ENCODE results near the gene HTR6. TPM values are rescaled to one million over a fixed set of nuclear protein-coding genes. Genes with fewer than 3 reads are reported as not detected.

HTR6 gene
- total RNA-seq, 1 experiment from 2014 or later: not detected

DNA sequence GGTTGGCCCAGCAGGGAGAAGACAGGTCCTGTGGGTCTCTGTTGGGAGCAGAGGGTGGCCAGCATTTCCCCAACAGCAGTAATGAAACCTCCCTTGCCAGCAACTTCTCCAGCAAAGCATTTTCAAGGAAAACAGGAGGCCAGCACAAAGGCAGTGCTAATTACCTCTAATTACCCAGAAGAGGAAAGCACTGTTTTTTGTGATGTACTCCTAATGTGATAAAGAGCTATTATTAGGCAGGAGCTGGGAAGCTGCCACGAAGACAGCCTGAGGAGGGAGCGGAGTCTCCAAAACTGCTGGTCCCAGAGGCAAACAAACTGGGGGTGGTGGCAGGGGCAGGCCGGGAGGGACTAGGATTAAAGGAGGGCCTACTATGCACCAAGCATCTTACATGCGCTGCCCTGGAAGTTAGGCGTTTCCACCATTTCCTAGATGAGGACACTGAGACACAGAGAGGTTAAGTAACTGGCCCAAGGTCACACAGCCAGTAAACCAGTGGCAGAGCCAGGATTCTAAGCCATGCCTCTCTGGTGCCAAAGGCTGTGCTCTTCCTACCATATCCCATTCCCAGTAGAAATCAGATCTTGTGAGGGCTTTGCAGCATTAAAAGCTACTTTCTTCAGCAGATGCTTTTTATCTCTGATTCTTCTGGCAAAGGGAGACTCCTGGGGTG, 24.5 kb downstream of the HTR6 start:
- no peaks in the 10 kb centered on the region for H3K27me3 Mint-ChIP-seq (ENCODE audit: unreplicated experiment)
- no peaks in the 10 kb centered on the region for H3K4me1 Mint-ChIP-seq (ENCODE audit: low read depth, unreplicated experiment)
- no peak overlapping the region for H3K4me3 Mint-ChIP-seq (ENCODE audit: low read depth, unreplicated experiment)
- no peak for TF ChIP-seq CTCF (IDR thresholded peaks at IDR 0.05; ENCODE audit: unreplicated experiment)
- H3K9me3 Mint-ChIP-seq (ENCODE audit: low read depth, unreplicated experiment): no peaks in the 10 kb centered on the region
- no TSS peak for BruUV-seq (replicated peaks)
- no peaks in the 10 kb centered on the region for H3K36me3 Mint-ChIP-seq (ENCODE audit: insufficient read depth, unreplicated experiment)
- intact Hi-C loops (cut with micrococcal nuclease; ENCODE audit: unreplicated experiment): no loop called here
- DNase-seq: no peak
- CTCF ChIA-PET: no interaction called here
- H3K27ac Mint-ChIP-seq (ENCODE audit: unreplicated experiment): no peak overlapping the region

GRCh38 chr1:19689856-19690255, 25.2 kb downstream of the HTR6 start:
- CTCF ChIA-PET: interaction anchor here (0.5 to 0.9 kb wide), 3 partner anchors 8 to 221 kb away, joined by 3 to 7 read pairs (median 3); no protein-coding TSS in a partner anchor
- intact Hi-C loops (cut with micrococcal nuclease; ENCODE audit: unreplicated experiment): no loop called here
- no peaks in the 10 kb centered on the region for H3K9me3 Mint-ChIP-seq (ENCODE audit: low read depth, unreplicated experiment)
- DNase-seq: no peak
- no peak overlapping the region for H3K27ac Mint-ChIP-seq (ENCODE audit: unreplicated experiment)
- H3K4me1 Mint-ChIP-seq (ENCODE audit: low read depth, unreplicated experiment): no peaks in the 10 kb centered on the region
- BruUV-seq (replicated peaks): no TSS peak
- no peaks in the 10 kb centered on the region for H3K27me3 Mint-ChIP-seq (ENCODE audit: unreplicated experiment)
- TF ChIP-seq CTCF (IDR thresholded peaks at IDR 0.05; ENCODE audit: unreplicated experiment): no peak
- no peak overlapping the region for H3K4me3 Mint-ChIP-seq (ENCODE audit: low read depth, unreplicated experiment)
- H3K36me3 Mint-ChIP-seq (ENCODE audit: insufficient read depth, unreplicated experiment): no peaks in the 10 kb centered on the region

DNA sequence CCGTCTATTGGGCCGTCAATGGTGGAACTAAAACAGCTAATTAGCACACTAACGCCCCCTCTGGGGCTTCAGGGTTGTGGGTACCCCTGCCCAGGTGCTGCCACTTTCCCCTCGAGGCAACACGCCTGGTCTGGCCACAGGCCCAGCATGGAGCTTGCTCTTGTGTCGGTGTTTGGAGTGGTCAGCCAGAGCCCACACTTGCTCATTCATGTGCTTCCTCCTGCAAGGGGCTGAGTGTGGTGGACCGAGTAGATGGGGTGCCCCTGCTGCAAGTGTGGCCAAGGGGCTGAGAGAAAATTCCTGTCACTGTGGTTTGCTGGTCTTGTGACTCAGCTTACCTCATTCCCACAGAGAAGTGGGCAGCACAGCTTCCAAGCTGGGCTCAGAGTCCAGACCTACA, 25.7 kb downstream of the HTR6 start:
- CTCF ChIA-PET: interaction anchor here (0.5 to 0.9 kb wide), 3 partner anchors 8 to 221 kb away, joined by 3 to 7 read pairs (median 3); no protein-coding TSS in a partner anchor
- Mint-ChIP-seq H3K27me3 (ENCODE audit: unreplicated experiment) (no peaks in the 10 kb centered on the region), H3K36me3 (ENCODE audit: insufficient read depth, unreplicated experiment) (no peaks in the 10 kb centered on the region), H3K9me3 (ENCODE audit: low read depth, unreplicated experiment) (no peaks in the 10 kb centered on the region), H3K4me3 (ENCODE audit: low read depth, unreplicated experiment) (no peak overlapping the region), H3K4me1 (ENCODE audit: low read depth, unreplicated experiment) (no peaks in the 10 kb centered on the region), H3K27ac (ENCODE audit: unreplicated experiment) (no peak overlapping the region)
- intact Hi-C loops (cut with micrococcal nuclease; ENCODE audit: unreplicated experiment): no loop called here
- DNase-seq: no peak
- no TSS peak for BruUV-seq (replicated peaks)
- TF ChIP-seq CTCF (IDR thresholded peaks at IDR 0.05; ENCODE audit: unreplicated experiment): no peak

DNA sequence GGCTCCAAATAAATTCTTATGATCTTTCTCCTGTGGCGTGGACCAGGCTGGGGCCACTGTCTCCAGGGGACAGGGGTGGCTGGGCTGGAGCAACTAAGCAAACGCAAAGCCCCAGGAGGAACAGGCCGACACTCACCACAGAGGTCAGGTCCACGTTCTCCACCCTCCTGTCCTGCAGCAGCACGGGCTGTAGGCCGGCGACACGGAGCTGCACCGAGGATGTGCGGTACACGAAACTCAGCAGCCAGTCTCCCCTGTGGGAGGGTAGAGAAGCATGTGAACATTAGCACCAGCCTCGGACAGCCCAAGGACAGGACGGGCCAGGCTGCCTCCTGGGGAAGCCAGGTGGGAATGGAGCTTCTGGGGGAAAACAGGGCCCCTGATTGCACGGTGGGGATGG, 29.6 kb downstream of the HTR6 start:
- no TSS peak for BruUV-seq (replicated peaks)
- DNase-seq: no peak
- Mint-ChIP-seq H3K9me3 (ENCODE audit: low read depth, unreplicated experiment) (no peaks in the 10 kb centered on the region), H3K27ac (ENCODE audit: unreplicated experiment) (no peak overlapping the region), H3K27me3 (ENCODE audit: unreplicated experiment) (no peaks in the 10 kb centered on the region), H3K4me1 (ENCODE audit: low read depth, unreplicated experiment) (no peaks in the 10 kb centered on the region), H3K36me3 (ENCODE audit: insufficient read depth, unreplicated experiment) (no peaks in the 10 kb centered on the region), H3K4me3 (ENCODE audit: low read depth, unreplicated experiment) (no peak overlapping the region)
- TF ChIP-seq CTCF (IDR thresholded peaks at IDR 0.05; ENCODE audit: unreplicated experiment): no peak
- CTCF ChIA-PET: interaction anchor here (0.6 to 1.4 kb wide), 2 partner anchors 9 to 1579 kb away, joined by 3 to 7 read pairs; no protein-coding TSS in a partner anchor
- intact Hi-C loops (cut with micrococcal nuclease; ENCODE audit: unreplicated experiment): no loop called here
